Lung microvascular endothelial cell (primary cell): ENCODE data around the gene KSR2. TPM values are rescaled to one million over a fixed set of nuclear protein-coding genes. Genes with fewer than 3 reads are reported as not detected.

Experiments used
- DNase-seq, 2 donors: peaks; one replicate each; pipeline versions ENCODE4 v3.0.0 to v3.0.0-alpha.2; 2010; ENCODE audit warnings: low read depth in 2 of 2
- total RNA-seq: library from RNA; depleted of rRNA; stranded (reverse); fragments of >200 nt; gene quantifications from 2 replicates; pipeline ENCODE4 v1.2.1, GENCODE V29; 2014

Gene KSR2
- total RNA-seq, 1 donor from 2014 or later, result under 0.01 TPM

GRCh38 chr12:117501076-117501869 lies 467.5 kb downstream of the KSR2 start:
- no peak for DNase-seq

- DNase-seq, result peak in 1 of 2 donors; percentile 29
Observed at GRCh38 chr12:117499759-117500485, 468.9 kb downstream of the KSR2 start.

- no peak for DNase-seq
Observed at GRCh38 chr12:117498880-117499279, 469.9 kb downstream of the KSR2 start.

GRCh38 chr12:117498256-117498655 lies 470.5 kb downstream of the KSR2 start:
- no peak for DNase-seq

- DNase-seq, result no peak
Observed at GRCh38 chr12:117497407-117497806, 471.4 kb downstream of the KSR2 start.

GRCh38 chr12:117494833-117495655 lies 473.7 kb downstream of the KSR2 start:
- no peak for DNase-seq

DNA sequence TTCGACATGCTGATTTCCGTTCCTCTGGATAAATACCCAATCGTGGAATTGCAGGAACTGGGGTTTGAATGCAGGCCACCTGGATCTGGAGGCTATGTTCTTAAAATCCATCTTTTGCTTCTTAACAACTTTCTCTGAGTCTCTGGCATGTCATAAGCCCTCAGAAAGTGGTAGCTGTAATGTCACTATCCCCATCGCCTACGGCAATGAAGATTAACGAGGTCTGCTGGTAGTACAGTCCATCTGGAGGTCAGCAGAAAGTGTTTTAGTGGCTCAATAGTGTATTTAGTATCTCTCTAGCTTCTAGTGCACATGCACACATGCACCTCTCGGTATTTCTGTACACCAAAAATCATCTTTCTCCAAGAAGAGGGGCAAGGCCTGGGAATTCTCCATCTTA lies 477.1 kb downstream of the KSR2 start:
- DNase-seq, result no peak

- DNase-seq, result no peak
Observed at GRCh38 chr12:117490130-117490529, 478.7 kb downstream of the KSR2 start.

DNA sequence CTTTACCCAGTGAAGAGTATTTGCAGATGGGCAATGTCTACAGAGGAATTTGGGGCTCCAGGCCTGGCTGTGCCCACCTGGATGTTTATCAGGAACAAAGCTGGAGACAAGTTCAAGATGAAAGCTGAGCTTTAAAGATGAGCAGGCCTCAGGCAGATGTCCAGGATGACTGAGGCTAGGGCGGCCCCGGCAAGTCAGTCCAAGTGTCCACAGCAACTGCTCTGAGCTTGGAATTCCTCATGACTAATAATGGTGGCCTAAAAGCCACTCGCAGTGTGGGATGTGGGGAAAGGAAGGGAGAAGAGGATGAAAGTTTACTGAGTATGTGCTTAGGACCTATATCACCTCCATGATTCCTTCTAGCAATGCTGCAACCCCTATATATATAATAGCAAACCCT lies 479.1 kb downstream of the KSR2 start:
- DNase-seq, result no peak

DNA sequence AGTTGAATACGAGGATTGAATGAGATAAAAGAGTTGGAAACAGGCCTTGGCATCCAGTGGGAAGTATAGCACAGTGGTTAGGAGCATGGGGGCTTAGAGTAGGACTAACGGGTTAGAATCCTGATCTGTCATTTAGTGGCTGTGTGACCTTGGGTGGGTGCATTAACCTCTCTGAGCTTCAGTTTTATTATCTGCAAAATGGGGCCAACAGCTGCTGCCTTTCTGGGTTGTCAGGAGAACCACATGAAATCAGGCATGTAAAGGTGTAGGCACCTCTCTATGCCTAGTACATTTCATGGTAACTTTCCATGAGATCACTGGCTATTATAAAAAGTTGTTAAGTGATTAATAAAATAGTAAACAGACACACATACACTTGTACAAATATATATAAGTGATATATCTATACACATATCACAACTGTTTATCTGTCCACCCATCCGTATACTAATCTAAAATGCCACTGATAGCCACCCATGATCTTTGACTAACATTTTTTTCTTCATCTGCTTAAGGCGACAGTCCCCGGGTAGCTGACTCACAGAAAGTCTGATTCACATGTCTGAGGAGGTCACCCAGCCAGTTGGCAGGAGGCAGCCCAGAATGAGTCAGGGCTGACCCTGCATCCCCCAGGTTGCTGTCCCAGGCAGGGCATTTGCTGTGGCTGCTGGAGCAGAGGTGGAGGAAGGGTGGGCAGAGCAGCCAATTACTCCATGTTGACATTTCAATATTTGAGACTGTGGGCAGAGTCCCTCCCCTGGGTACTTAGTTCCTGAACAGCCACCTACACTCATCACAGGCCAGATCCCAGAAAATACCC lies 481.7 kb downstream of the KSR2 start:
- peak; percentile 75 to 93 for DNase-seq

GRCh38 chr12:117485984-117486839 lies 482.6 kb downstream of the KSR2 start:
- DNase-seq, result no peak

- DNase-seq, result no peak
Observed at GRCh38 chr12:117484901-117485300, 483.9 kb downstream of the KSR2 start.

DNA sequence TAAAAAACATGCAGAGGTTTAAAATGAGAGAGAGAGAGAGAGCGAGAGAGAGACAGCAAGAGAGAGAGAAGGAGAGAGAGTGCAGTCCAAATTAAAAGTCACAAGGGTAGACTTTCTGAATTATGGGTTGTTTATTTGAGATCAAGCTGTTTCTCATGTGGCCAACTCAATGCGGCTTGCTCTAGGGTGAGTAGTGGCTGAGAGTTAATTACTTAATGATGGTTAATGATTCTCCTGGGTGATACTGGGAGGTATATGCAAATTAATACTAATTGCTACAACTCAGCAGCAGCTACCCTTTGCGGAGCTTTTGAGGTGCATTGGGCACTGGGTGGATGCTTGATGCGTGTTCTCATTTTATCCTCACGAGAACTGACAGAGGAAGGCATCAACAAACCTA lies 485.3 kb downstream of the KSR2 start:
- DNase-seq, result no peak

GRCh38 chr12:117481470-117481869 lies 487.3 kb downstream of the KSR2 start:
- peak in 1 of 2 donors; percentile 18 for DNase-seq

DNA sequence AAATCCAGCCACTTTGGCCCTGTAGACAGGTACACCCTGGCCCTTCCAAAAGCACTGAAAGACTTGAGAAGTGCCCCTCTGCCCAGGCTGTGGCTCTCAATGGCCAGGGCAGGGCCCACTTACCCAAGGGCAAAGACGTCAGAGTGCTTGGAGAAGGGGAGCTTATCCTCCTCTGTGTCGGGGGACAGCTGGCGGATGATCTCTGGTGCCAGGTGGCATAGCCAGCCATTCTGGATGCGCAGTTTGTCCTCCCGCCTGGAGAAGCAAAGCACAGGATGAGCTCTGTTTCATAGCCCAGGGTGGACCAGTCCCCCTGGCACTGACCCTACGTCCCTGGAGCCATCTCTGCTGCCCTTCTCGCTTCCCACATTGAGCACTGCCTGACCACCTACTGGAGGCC lies 492.4 kb downstream of the KSR2 start:
- DNase-seq, result no peak

GRCh38 chr12:117473856-117474255 lies 494.9 kb downstream of the KSR2 start:
- DNase-seq, result peak in 1 of 2 donors; percentile 70

DNA sequence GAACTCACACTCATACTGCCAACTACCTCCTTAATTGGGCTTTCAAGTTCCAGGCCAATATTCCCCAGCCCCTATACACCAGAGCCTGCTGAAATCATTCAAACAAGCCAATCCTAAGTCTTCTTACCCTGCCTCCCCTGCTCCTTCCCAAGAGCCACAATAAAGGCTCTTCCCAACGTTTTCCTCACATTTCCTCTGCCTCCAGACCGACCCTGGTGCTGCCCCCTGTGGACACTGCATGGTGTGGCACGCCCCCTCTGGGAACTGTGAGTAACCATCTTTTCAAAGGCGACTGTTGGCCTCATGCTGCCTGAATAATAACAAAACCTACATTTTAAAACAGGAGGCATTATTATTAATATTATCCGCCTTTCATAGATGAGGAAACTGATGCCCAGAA lies 495.8 kb downstream of the KSR2 start:
- DNase-seq, result peak; percentile 23 to 40

DNA sequence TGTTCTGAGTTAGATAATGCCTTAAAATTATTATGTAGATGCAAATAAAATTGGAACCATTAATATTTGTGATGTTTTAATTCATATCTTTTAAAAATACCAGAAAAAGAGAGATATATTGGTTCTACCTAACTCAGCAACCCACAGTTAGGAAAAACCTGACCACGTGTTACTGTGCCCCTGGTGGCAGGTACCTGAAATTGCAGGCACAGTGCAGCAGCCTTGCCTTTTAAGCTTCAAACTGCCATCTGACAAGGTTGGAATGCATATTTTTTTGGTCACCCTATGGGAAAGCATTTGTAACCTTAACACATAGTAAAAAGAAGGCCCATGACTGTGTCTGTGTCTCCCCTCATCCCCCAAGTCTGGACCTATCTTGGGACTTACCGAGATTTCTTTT lies 498.0 kb downstream of the KSR2 start:
- DNase-seq, result no peak

DNA sequence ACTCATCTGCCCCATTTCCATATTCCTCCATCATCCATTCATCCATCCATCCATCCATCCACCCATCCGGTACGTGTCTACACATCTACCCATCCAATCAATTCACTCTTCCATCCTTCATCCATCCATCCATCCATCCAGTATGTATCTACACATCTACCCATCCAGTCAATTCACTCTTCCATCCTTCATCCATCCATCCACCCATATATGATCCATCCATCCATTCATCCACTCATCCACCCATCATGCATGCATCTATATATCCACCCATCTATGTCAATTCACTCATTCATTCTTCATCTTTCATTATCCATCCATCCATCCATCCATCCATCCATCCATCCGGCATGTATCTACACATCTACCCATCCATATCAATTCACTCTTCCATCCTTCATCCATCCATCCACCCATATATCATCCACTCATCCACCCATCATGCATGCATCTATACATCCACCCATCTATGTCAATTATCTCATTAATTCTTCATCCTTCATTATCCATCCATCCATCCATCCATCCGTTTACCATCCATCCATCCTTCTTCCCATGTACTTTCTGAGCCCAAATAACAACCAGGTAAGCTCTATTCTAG lies 498.8 kb downstream of the KSR2 start:
- DNase-seq, result no peak

DNA sequence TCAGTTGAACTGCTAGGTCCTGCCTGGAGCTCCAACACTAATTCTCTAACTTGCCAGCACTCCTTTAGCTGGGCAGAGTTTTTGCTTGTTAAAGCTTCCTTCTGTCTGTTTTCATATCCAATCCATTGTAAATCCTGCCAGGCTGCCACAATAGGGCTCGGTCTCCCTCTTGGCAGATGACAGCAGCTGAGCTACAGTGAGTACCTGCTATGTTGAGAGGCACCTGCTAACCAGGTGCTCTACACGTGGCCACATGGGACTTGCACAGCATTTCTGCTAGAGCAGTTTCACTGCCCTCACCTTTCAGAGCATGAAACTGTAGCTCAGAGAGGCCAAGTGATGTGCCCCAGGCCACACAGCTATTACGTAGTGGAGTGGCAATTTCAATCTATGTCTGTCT lies 500.8 kb downstream of the KSR2 start:
- no peak for DNase-seq
